ENCODE results near the gene ARMC9.

DNA sequence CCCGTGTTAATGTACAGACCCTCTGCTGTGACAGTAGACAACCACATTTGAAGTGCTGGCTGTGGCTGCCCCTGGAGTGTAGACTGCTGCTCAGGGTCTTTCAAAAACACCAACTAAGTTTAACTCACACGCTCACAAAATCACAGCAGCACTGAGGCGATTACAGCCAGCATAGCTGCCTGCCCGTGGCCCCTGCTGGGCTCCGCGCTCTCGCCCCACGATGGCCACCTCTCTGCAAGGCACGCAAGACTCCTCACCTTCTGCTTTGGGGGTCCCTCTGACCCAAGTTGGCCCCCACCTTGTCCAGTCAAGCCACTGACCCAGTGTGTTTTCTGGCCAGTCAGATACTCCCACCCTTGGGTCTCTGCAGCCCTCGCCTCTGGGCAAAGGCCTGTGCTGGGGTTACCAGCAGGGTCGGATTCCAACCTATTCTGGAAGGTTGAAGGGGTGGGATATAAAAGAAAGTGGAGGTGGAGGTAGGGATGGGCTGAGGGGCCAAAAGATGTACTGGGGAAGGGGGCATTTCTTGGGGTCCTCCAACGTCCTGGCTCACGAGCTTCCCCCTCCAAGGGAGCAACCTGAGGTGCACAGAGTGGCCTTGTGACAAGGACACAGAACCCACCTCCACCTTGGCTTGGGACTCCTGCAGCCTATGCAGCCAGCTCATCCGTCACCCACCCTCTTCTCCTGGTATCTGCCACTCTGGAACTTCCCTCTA lies 194.2 kb downstream of the ARMC9 start:
- TF ChIP-seq, protein P1, sequence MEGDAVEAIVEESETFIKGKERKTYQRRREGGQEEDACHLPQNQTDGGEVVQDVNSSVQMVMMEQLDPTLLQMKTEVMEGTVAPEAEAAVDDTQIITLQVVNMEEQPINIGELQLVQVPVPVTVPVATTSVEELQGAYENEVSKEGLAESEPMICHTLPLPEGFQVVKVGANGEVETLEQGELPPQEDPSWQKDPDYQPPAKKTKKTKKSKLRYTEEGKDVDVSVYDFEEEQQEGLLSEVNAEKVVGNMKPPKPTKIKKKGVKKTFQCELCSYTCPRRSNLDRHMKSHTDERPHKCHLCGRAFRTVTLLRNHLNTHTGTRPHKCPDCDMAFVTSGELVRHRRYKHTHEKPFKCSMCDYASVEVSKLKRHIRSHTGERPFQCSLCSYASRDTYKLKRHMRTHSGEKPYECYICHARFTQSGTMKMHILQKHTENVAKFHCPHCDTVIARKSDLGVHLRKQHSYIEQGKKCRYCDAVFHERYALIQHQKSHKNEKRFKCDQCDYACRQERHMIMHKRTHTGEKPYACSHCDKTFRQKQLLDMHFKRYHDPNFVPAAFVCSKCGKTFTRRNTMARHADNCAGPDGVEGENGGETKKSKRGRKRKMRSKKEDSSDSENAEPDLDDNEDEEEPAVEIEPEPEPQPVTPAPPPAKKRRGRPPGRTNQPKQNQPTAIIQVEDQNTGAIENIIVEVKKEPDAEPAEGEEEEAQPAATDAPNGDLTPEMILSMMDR (IDR thresholded peaks at IDR 0.05 in 4 of 5, conservative IDR thresholded peaks at IDR 0.05 in 1 of 5), result no peak
- no peak for TF ChIP-seq POLR2A (IDR thresholded peaks at IDR 0.05)

Data from gastrocnemius medialis (tissue), 4 donors.